ENCODE measurements around the gene KCNMB2.

GRCh38 chr3:178847190-178847589, 311.0 kb downstream of the KCNMB2 start:
- TF ChIP-seq CTCF (IDR thresholded peaks at IDR 0.05) (no peak), EP300 (IDR thresholded peaks at IDR 0.05) (no peak), POLR2AphosphoS5 (IDR thresholded peaks at IDR 0.05) (no peak), POLR2A (IDR thresholded peaks at IDR 0.05) (no peak)

Data from upper lobe of left lung (tissue), 4 donors.